HG03280 (cell line): Measurements from ENCODE around the gene PLXNA4.

Experiments
- ATAC-seq: cut with Tn5 transposase; IDR thresholded peaks from one replicate; pipeline ENCODE4 v1.9.1; 2021; ENCODE audit warnings: mild to moderate bottlenecking, moderate library complexity; ENCODE audit not compliant: unreplicated experiment

Gene PLXNA4

DNA sequence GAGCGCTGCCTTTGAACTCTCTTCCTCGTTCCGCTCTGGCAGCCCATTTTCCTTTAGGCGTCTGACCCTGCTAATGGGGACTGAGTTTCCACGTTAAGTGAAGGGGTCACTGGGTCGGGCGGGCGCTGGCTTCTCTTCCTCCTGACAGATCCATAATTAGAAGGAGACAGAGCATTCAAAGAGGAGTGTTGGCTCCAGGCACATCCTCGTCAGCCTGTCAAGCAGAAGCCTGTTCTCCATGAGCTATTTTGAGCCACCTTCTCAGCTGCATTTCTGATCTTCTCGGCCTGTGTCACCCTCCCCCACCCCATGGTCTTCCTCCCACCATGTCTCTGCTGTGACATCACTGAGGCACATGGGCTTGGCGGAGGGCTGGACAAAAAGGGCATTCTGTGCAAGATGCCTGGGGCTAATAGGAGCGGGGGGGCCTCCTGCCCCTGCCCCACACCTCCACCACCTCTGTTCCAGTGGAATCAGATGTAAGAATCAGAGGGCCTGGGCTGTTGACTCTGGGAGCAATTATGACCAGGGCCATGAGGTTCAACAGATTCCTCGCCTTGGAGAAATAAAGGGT, 248.1 kb downstream of the PLXNA4 start:
- ATAC-seq = no peak

DNA sequence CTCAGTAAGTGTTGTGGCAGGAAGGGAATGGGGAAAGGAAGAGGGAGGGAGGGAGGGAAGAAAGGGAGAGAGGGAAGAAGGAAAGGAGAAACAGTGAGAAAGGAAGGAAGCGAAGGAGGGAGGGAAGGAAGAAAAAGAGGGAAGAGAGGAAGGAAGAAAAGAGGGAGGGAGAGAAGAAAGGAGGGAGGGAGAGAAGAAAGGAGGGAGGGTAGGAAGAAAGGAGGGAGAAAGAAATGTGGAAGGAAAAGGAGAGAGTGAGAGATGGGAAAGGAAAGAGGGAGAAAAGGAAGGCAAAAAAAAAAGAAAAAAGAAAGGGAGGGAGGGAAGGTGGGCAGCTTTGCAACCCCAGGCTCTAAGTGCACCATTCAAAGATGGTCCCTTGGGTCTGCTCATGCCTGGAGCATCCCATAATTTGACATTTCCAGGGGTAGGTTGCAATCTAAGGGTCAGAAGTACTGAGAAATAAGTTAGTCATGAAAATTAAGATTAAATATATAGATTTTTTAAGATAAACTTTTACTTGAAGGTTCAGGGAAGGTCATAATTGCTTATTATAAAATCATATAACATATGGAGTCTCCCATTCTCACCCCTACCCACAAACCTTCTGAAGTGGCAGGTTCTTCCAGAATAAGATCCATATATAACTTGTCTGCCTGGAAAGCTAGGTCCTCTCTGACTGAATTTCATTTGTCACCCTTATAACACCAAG, 249.2 kb downstream of the PLXNA4 start:
- ATAC-seq = no peak

DNA sequence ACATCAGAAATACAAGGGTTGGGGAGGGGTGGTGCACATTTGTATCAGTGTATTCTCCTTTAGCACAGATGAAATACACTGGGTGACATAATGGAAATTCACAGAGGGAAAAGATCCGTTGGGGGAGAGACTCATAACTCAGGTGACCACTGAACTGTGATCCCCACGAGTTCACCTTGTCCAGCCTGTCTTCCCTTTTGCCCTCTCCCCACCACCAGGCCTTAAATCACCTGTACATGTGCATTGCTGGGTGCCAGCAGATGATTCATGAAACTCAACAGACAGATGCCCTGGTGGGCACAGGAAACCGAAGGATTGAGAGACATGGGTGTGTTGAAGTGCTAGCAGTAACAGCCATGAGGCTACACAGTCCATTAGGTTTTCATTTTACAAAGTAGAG, 253.3 kb downstream of the PLXNA4 start:
- ATAC-seq = no peak

DNA sequence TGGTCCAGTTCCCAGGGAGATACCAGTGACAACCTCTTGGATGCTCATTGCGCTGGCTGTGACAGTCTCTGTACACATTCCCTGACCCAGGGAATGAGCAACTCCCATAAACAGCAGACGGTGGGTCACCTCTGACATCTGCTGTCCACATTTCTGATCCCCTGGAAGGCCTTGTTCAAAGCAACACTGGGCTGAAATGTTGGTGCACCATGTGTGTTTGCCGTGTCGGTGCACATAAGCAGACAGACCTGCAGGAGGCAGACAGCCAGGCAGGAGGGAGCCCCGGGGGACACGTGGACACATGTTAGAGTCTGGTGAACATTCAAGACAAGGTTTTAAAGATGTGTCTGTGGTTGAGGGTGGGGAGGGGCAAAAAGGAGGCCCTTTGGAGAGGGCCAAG, 254.9 kb downstream of the PLXNA4 start:
- ATAC-seq = no peak

DNA sequence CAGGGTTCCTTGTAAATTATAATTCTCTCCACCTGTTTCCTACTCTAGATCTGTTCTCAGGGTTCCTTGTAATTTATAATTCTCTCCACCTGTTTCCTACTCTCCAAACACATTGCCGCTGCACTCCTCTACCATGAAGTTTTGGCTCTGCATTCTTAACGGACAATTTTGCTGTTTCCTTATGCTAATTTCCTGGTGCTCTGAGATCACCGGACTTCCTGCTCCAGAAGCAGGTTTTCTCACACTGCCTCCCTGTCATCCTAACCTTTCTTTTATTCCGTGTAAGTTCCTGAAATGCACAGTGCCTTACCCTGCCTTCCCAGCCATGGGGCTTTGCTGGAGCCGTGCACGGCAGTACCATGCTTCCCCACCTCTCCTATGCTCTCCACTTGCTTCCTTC, 256.8 kb downstream of the PLXNA4 start:
- ATAC-seq = no peak

DNA sequence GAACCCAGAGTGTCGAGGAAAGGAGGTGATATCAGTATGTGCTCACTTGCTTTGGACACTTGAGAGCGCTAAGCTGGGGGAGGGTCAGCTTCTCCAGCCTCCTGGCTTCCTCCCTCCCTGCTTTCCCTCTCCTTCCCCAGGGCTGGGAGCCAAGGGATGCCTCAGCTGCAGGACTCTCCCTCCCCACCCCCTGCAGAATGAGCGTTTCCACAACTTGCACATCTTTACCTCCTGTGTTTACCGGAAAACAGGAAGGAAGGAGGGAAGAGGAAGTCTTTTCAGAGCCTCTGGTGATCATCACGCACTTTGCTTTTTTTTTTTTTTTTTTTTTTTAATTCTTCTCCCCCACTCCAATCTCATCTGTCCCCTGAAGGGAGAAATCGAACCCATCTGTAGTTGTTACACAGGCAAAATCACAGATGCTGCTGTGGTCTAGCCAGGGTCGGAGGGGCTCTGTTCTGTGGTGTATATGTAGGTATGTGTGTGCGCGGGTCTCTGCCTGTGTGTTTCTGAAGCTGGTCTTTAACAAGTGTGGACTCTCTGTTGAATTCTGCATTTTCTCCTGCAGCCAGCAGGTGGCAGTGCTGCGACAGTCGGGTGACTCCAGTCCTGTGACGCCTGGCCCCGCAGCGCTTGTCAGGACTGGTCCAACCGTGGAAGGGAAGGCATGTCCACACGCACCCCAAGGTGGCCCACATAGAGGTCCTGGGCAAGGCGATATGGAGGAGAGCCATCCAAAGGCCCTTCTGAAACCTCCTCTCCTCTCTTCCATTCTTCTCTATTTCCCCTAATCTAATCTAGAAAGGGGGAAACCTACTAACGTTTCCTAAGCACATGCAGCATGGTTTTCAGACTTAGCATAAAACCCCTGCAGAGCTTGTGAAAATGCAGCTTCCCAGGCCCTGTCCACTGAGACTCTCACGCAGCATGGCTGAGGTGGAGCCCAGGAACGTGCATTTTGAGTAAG, 257.6 kb downstream of the PLXNA4 start:
- ATAC-seq = peak; percentile 97

DNA sequence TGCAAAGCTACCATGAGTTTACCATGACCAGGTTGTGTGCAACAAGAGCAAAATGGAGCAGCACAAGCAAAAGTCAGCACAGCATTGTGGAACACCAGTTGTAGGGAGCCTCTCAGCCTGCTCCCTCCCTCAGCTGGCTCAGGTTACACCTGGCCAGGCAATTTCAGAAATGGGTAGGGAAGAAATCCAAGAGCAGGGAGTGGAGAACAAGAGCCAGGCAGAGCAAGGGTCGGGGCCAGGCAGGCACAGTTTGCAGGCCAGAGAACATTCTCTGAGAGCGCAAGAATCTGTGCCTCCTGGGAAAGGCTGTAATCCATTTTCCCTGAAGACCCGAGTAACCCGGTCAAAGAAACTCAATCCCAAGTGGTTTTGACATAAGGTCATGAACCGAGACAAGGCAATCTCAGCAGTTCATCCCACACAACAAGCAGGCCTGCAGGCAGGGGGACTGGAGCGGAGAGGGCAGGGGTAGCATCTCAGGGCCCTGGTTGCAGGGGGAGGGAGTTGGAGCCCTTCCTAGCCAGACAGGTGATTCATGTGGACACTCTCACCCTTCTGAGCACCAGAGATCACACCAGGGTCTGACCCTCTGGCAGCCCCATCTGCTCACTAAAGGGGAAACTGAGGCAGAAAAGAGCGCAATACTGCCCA, 258.4 kb downstream of the PLXNA4 start:
- ATAC-seq = no peak

DNA sequence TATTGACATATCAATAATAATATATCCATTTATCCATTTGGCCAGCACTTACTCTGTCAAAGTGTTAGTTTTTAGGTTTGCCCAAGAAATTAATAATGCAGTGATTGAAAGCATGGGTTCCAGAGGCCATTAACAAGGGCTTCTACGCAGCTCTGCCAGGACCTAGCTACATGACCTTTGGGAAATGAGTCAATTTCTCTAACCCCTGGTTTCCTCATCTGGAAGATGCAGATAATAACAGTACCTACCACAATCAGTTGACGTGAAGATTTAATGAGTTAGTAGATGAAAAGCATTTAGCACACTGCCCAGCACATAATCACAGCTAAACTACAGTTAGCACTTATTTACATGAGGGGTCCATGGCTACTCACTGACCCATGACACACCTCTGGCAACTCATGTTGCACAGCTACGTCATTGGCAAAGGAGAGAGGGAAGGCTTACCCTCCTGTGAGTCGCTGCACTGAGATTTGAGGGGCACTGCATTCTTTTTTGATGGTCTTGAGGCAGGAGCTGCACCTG, 263.7 kb downstream of the PLXNA4 start:
- ATAC-seq = no peak

DNA sequence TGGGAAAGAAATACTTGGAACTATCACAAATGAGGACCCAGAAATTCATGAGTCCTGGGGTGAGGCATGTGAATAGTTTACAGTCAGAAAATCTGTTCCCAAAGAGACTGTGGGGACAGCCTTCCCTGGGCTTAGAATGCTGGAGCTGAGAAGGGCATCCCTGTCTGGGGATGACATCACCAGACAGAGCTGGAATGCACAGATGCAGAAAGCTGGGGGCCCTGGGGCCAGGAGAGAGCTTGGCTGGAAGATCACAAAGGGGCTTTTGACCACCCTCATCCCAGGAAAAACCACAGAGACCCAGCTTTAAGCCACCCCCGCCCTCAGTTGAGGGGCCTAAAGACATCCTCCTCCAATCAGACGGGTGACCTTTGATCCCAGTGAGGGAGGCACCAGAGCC, 264.5 kb downstream of the PLXNA4 start:
- ATAC-seq = no peak

DNA sequence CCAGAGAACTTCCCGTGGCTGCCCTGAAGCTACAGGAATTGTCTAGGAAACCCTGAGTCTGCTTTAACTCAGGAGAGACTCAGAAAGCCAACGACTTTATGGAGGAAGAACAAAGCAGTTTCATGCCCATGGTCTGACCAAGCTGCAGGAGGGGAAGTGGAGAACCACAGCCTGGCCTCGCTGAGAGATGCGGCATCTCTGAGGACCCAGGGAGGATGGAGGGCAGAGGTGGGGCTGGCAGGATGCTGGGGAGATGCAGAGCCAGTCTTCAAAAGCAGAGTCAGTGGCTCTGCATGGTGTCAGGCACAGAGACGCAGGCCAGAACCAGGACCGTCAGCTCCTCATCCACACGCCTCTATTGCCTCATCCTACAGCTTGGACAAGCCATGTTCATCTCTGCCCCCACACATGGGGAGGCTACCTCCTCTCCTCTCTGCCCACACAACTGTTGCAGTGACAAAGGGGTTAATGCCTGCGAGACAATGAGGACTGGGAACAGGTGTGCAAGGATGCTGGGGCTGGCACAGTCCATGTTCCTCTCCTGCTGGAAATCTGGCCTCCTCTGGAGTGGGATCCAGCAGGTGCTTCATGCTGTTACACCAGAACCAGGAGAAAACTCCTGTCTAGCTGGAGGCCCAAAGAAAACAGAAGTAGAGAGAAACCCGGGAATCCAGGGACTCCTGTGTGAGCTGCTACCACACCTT, 267.0 kb downstream of the PLXNA4 start:
- no peak for ATAC-seq

DNA sequence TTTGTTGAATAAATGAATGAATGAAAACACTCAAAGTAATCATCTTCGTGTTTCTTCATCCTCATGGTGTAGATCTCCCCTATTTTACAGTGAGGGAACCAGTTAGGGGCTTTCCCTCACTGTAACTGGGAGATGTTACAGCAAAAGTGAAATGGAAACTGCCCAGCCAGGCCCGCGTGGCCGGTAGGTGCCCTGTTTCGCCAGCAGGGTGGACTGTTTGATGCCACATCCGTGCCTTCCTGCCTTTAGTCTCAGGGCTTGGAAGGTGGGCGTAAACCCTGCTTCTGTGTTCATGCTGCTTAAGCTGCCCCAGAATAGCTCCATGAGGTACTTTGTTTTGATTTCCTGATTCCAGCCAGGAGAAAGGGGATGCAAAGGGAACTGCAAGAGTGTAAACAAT, 268.8 kb downstream of the PLXNA4 start:
- ATAC-seq = no peak

DNA sequence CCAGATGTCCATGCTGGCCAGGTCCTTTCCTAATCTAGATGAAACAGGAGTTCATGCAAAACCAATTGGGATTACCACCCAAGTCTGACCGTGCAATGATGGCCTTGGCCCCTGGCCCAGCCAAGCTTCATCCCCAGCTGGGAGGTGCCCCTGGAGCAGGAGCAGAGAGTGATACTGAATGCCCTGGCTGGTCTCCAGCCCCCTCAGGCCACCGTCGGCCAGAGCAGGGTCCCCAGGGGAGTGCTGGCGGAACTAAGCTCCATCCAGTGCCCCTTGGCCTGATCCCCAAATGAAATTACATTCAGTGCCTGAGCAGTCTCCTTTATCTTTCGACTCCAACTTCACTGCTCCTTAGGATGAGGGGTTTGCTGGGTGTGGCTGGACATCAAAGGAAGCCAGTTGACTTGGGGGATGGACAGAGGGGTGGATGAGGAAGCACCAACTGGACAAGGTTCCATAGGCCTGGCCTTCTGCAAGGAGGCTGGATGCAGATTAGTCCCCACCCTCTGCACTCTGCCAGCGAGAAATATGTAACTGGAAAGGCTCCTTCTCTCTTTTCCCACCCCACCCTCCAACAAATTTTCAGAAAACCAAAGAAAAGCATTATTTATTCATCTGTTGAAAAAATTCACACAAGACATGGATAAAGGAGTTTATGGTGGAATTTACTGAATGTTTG, 275.5 kb downstream of the PLXNA4 start:
- no peak for ATAC-seq

DNA sequence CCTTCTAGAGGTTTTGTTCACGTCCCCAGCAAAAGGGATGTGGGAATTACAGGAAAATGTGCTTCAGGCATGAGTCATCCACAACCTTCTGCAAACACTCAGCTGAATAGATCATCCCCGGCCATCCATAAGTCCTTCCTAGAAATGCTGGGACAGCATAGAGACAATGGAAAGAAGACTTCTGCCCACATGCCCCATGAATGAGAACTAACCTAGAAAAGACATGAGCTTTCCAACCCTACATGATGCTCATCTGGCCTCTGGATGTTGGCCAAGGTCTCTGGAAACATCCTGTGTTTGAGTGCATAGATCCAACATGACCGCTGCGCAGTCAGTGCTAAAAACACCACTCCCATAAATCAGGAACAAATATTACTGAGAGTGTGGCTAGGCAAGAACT, 277.5 kb downstream of the PLXNA4 start:
- no peak for ATAC-seq

DNA sequence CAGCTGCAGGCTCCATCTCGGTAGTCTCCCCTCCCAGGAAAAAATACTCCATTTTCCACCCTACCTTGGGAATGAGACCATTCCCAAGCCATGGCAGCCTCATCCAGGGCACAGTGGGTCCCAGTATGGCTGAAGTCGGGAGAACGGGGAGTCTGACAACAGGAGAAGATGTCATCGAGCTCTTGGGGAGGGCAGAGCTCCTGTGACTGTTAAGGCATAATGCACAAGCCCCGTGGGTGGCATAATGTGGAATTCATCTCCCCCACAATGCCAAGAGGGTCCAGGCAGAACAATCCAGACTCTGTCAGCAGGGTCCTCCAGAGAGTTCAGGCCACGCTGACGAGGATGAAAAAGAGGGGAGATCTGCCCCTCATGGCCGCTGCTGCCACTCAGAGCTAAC, 279.4 kb downstream of the PLXNA4 start:
- no peak for ATAC-seq

DNA sequence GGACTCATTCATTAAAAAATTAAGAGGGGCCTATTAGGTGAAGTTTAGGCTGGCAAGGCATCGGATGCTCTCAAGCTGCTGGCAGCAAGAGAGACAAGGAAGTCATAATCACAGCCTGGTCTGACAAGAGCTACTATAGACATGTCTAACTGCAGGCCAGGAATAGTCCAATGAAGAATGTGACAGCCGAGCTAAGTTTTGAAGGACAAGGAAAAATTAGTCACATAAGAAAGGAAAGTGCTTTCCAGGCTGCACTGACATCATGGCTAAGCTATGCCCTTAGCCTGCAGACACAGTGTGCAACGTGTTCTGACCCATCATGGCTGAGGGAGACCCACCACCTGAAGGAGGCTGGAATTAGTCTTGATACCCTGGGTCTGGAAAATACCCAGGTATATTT, 281.1 kb downstream of the PLXNA4 start:
- no peak for ATAC-seq

DNA sequence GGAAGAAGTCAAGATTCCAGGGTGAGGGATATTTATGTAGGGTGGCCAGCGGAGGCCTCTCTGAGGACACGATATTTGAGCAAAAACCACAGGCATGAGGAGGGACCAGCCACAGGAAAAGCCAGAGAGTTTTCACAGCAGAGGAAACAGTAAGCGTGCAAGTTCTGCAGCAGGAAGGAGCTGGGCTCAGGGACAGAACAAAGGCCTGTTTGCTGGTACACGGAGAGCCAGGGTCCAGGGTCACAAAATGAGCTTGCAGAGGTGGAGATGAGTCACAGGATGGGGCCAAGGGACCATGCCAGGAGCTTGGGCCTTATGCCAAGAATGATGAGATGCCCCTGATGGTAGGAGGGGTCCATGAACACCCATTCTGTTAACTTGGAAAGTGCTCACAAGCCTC, 283.5 kb downstream of the PLXNA4 start:
- ATAC-seq = no peak

DNA sequence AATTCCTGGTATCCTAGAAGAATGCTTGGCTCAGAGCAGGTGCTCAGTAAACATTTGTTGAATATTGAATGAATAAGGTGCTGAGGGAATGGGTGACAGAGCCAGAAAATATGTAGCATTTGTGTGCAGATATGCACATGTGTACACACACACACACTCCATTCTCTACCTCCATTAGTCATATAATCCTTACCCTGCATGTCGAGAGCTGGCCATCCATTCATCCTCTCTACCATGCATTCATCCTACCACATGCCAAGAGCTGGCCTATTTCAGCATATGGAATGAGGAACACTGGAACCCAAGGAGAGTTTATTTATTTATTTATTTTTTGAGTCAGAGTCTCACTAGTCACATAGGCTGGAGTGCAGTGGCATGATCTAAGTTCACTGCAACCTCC, 284.8 kb downstream of the PLXNA4 start:
- ATAC-seq = no peak

DNA sequence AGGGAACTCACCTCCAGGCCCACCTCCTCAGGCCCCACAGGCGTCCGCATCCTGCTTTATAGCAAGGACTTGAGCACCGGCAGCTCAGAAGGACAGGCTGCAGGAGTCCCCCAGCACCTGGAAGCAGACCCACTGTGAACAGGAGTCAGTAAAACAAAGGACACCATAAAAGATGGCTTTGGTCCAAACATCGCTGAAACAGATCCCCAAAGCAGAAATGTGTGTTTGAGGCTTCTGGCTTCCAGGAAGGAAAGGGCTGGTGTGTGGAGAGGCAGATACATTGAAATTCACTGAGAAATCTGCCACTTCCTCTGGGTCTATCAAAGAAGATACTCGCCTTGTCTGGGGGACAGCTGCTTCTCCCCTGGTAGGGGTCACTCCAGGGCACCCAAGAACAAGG, 286.2 kb downstream of the PLXNA4 start:
- ATAC-seq = no peak

DNA sequence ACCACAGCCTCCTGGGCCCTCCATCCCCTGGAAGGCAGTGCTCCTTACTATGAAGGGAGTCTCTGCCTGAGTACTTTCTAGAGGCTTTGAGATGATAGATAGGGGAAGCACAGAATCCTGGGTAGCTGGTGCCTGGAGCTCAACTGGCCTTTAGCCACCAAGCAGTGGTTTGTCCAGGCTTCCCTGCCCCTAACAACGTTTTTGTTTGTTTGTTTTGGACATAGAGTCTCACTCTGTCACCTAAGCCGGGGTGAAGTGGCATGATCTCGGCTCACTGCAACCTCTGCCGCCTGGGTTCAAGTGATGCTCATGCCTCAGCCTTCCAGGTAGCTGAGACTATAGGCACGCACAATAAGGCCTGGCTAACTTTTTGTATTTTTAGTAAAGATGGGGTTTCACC, 289.4 kb downstream of the PLXNA4 start:
- no peak for ATAC-seq

DNA sequence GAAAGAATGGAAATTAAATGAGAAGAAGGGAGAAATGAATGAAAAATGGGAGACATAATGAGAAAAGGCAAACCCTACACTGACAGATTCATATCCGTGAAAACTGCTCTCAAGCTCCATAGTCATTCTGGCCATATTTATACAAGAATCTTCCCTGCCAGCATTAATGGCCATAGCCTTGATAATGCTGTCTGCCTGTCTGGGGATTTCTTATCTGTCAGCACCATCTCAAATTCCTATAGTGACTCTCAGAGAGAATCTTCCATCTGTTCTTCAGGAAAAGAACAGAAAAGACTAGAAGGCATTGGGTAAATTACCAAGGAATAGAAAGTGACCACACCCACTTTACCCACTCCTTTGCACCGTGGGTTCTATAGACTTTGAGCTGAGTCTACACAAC, 295.9 kb downstream of the PLXNA4 start:
- no peak for ATAC-seq
